KOPT-K1 (cell line): ENCODE data around the gene CEACAM6.

Experiments
- H3K27ac ChIP-seq: fragments of 200-600 bp; sonication (generic); 2 replicates; pipeline ENCODE4 v1.5.1; 2016; ENCODE audit warnings: antibody characterized with exemption, mild to moderate bottlenecking, low read depth, low read length; ENCODE audit not compliant: poor library complexity, severe bottlenecking
- H3K36me3 ChIP-seq: fragments of 200-600 bp; sonication (generic); 2 replicates; pipeline ENCODE4 v1.5.1; 2017; ENCODE audit warnings: antibody characterized with exemption, mild to moderate bottlenecking, low read length, moderate library complexity; ENCODE audit not compliant: insufficient read depth
- H3K9me3 ChIP-seq: fragments of 200-600 bp; sonication (generic); 2 replicates; pipeline ENCODE4 v1.5.1; 2017; ENCODE audit warnings: antibody characterized with exemption, low read length, mild to moderate bottlenecking; ENCODE audit not compliant: insufficient read depth, poor library complexity, severe bottlenecking

The CEACAM6 gene

GRCh38 chr19:41801031-41801430 is 45.7 kb downstream of the CEACAM6 start:
- Histone ChIP-seq H3K27ac (no peak overlapping the region), H3K36me3 (no peaks in the 10 kb centered on the region), H3K9me3 (peaks cover 10% of the 10 kb centered on the region)

- H3K36me3 ChIP-seq: no peaks in the 10 kb centered on the region
- H3K27ac ChIP-seq: no peak overlapping the region
- peaks cover 10% of the 10 kb centered on the region for H3K9me3 ChIP-seq
These were observed 46.5 kb downstream of the CEACAM6 start for GRCh38 chr19:41801792-41802211.

- no peak overlapping the region for H3K27ac ChIP-seq
- H3K36me3 ChIP-seq: no peaks in the 10 kb centered on the region
- peaks cover 10% of the 10 kb centered on the region for H3K9me3 ChIP-seq
These were observed 47.4 kb downstream of the CEACAM6 start for GRCh38 chr19:41802770-41803169.

- Histone ChIP-seq H3K36me3 (no peaks in the 10 kb centered on the region), H3K9me3 (peaks cover 10% of the 10 kb centered on the region), H3K27ac (no peak overlapping the region)
These were observed 49.0 kb downstream of the CEACAM6 start for GRCh38 chr19:41804336-41804735.

GRCh38 chr19:41807176-41807575 is 51.8 kb downstream of the CEACAM6 start:
- Histone ChIP-seq H3K36me3 (no peaks in the 10 kb centered on the region), H3K9me3 (no peaks in the 10 kb centered on the region)

GRCh38 chr19:41808663-41809566 is 53.6 kb downstream of the CEACAM6 start:
- Histone ChIP-seq H3K36me3 (no peaks in the 10 kb centered on the region), H3K9me3 (no peaks in the 10 kb centered on the region), H3K27ac (no peak overlapping the region)

More at GRCh38 chr19:41807176-41807575, 51.8 kb downstream of the CEACAM6 start:
- H3K27ac ChIP-seq: no peak overlapping the region

- H3K36me3 ChIP-seq: no peaks in the 10 kb centered on the region
- no peaks in the 10 kb centered on the region for H3K9me3 ChIP-seq
- no peak overlapping the region for H3K27ac ChIP-seq
These were observed 55.0 kb downstream of the CEACAM6 start for GRCh38 chr19:41810301-41810700.

GRCh38 chr19:41811036-41811435 is 55.7 kb downstream of the CEACAM6 start:
- Histone ChIP-seq H3K9me3 (no peaks in the 10 kb centered on the region), H3K36me3 (no peaks in the 10 kb centered on the region), H3K27ac (no peak overlapping the region)

- H3K9me3 ChIP-seq: no peaks in the 10 kb centered on the region
- H3K36me3 ChIP-seq: no peaks in the 10 kb centered on the region
- no peak overlapping the region for H3K27ac ChIP-seq
These were observed 56.7 kb downstream of the CEACAM6 start for GRCh38 chr19:41811981-41812380.

GRCh38 chr19:41813911-41814310 is 58.6 kb downstream of the CEACAM6 start:
- H3K9me3 ChIP-seq: no peaks in the 10 kb centered on the region
- H3K27ac ChIP-seq: no peak overlapping the region
- no peaks in the 10 kb centered on the region for H3K36me3 ChIP-seq

- no peak overlapping the region for H3K27ac ChIP-seq
- no peaks in the 10 kb centered on the region for H3K36me3 ChIP-seq
- H3K9me3 ChIP-seq: no peaks in the 10 kb centered on the region
These were observed 60.0 kb downstream of the CEACAM6 start for GRCh38 chr19:41815301-41815700.

- Histone ChIP-seq H3K9me3 (no peaks in the 10 kb centered on the region), H3K36me3 (no peaks in the 10 kb centered on the region), H3K27ac (no peak overlapping the region)
These were observed 61.4 kb downstream of the CEACAM6 start for GRCh38 chr19:41816761-41817160.

- no peaks in the 10 kb centered on the region for H3K9me3 ChIP-seq
- H3K36me3 ChIP-seq: no peaks in the 10 kb centered on the region
- no peak overlapping the region for H3K27ac ChIP-seq
These were observed 65.8 kb downstream of the CEACAM6 start for GRCh38 chr19:41821003-41821735.
